Stimulated activated naive B cell treated with anti-CD40 and anti-IgM and Interleukin-4, amounts not matched to agents 10 μg/mL and 1 μg/mL and 100 μg/mL, for 72 hours (primary cell): ENCODE results near the gene EXT2.
A peak's percentile ranks its signal among the peaks of the same experiment; 100 is the strongest.

Source experiments
- ATAC-seq, 2 donors: fragments of 150-1000 bp; cut with Tn5 transposase; replicated peaks; 2 replicates each; pipeline ENCODE4 v1.10.0; 2021; ENCODE audit warnings: moderate library complexity in 1 of 2
- DNase-seq: peaks from one replicate; pipeline ENCODE4 v3.0.0; 2021
- H3K27ac Mint-ChIP-seq: one replicate; pipeline ENCODE4 v1.8.0; 2022; ENCODE audit warnings: mild to moderate bottlenecking, mixed read lengths
- H3K27me3 Mint-ChIP-seq, 2 donors: one replicate each; pipeline ENCODE4 v1.8.0; 2022; ENCODE audit warnings: mixed read lengths in 2 of 2
- H3K36me3 Mint-ChIP-seq, 2 donors: one replicate each; pipeline ENCODE4 v1.8.0; 2022; ENCODE audit warnings: mixed read lengths in 2 of 2, mild to moderate bottlenecking in 1 of 2
- H3K4me1 Mint-ChIP-seq, 2 donors: one replicate each; pipeline ENCODE4 v1.8.0; 2022; ENCODE audit warnings: mixed read lengths in 2 of 2, mild to moderate bottlenecking in 1 of 2
- H3K4me3 Mint-ChIP-seq, 2 donors: one replicate each; pipeline ENCODE4 v1.8.0; 2022; ENCODE audit warnings: mild to moderate bottlenecking in 2 of 2, mixed read lengths in 2 of 2, moderate library complexity in 1 of 2
- H3K9me3 Mint-ChIP-seq, 2 donors: one replicate each; pipeline ENCODE4 v1.8.0; 2022; ENCODE audit warnings: mixed read lengths in 2 of 2, mild to moderate bottlenecking in 1 of 2

EXT2 gene

DNA sequence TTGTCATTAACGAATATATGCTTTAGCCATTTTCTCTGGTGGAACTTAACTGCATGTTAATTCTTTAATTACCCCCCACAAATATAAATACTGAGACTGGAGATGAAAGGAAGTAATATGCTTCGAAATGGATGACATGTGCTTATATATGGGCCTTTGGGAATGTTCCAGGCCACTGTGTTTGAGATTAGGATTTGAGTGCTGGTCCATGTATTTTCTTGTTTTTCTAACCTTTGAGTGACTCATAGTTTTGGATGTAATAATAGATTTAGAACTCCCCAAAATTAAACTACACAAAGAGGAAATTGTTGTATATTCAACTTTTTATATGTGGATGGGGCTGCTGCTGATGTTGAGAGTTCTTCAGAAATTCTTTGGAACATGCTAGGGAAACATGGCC is 54.2 kb downstream of the EXT2 start:
- DNase-seq (no peak), ATAC-seq (no peak)
- Mint-ChIP-seq H3K9me3 (peaks cover 6 to 9% of the 10 kb centered on the region in 2 donors), H3K27ac (no peak overlapping the region), H3K4me1 (peaks cover 0 to 2% of the 10 kb centered on the region in 2 donors), H3K27me3 (no peaks in the 10 kb centered on the region), H3K4me3 (no peak overlapping the region), H3K36me3 (peaks cover 56 to 81% of the 10 kb centered on the region in 2 donors)

DNA sequence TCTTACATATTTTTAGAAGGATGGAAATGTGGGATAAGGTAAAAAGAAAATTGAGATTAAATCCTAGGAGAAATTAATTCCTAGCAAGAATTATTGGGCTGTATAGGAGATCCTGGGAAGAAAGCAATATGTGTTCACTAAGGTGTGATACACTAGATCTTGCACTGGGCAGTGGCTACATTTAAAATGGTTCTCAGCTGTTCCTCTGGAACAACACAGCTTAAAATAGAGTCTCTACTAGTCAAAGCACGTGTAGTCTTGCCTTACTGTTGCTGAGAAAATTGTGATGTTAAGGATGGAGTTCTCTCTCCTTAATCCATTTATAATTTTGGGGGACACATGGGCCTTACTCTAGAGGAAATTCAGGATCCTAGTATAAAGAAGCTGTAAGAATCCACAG is 54.9 kb downstream of the EXT2 start:
- Mint-ChIP-seq H3K4me1 (peaks cover 0 to 2% of the 10 kb centered on the region in 2 donors), H3K9me3 (peaks cover 6 to 11% of the 10 kb centered on the region in 2 donors), H3K36me3 (peaks cover 57 to 83% of the 10 kb centered on the region in 2 donors), H3K4me3 (no peak overlapping the region), H3K27ac (no peak overlapping the region), H3K27me3 (no peaks in the 10 kb centered on the region)
- DNase-seq, result no peak
- no peak for ATAC-seq

DNA sequence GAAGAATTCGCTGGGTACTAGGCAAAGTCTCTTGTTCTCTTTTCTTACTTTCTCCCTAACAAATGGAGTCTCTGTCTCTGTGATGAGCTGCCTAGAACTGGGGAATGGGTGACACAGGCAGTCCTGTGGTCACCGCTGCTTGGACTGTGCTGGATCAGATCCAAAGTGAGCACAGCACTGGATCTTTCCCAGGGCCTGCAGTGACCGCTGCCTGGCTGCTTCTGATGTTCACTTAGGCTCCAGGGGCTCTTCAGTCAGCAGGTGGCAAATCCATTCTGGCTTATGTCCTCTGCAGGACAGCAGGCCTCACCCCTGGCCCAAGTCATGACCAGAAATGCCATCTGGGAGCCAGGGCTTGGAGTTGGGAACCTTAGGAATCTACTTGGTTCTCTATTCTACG is 61.5 kb downstream of the EXT2 start:
- peaks cover 17 to 37% of the 10 kb centered on the region in 2 donors for H3K4me1 Mint-ChIP-seq
- no peak overlapping the region for H3K27ac Mint-ChIP-seq
- no peak overlapping the region for H3K4me3 Mint-ChIP-seq
- H3K9me3 Mint-ChIP-seq, result peaks cover 6 to 7% of the 10 kb centered on the region in 2 donors
- H3K36me3 Mint-ChIP-seq, result peaks cover 61 to 74% of the 10 kb centered on the region in 2 donors
- H3K27me3 Mint-ChIP-seq, result no peaks in the 10 kb centered on the region
- ATAC-seq (no peak), DNase-seq (no peak)

DNA sequence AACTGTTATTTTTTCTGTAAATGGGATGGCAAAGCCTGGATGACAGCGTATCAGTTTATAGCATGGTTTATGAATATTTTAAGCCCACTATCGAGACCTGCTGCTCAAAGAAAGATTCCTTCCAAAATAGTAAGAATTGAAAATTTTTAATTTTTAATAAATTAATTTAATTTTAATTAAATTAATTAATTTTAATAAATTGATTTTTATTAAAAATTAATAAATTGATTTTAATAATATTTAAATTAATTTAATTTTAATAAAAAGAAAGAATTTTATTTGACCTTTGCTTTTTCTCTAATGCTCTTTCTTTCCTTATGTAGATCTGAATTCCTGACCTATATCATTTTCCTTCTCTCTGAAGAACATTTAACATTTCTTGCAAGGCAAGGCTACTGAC is 62.9 kb downstream of the EXT2 start:
- peaks cover 19 to 37% of the 10 kb centered on the region in 2 donors for H3K4me1 Mint-ChIP-seq
- H3K36me3 Mint-ChIP-seq, result peaks cover 51 to 64% of the 10 kb centered on the region in 2 donors
- DNase-seq (no peak), ATAC-seq (no peak)
- no peaks in the 10 kb centered on the region for H3K27me3 Mint-ChIP-seq
- no peak overlapping the region for H3K27ac Mint-ChIP-seq
- H3K9me3 Mint-ChIP-seq, result peaks cover 3 to 7% of the 10 kb centered on the region in 2 donors
- H3K4me3 Mint-ChIP-seq, result no peak overlapping the region

DNA sequence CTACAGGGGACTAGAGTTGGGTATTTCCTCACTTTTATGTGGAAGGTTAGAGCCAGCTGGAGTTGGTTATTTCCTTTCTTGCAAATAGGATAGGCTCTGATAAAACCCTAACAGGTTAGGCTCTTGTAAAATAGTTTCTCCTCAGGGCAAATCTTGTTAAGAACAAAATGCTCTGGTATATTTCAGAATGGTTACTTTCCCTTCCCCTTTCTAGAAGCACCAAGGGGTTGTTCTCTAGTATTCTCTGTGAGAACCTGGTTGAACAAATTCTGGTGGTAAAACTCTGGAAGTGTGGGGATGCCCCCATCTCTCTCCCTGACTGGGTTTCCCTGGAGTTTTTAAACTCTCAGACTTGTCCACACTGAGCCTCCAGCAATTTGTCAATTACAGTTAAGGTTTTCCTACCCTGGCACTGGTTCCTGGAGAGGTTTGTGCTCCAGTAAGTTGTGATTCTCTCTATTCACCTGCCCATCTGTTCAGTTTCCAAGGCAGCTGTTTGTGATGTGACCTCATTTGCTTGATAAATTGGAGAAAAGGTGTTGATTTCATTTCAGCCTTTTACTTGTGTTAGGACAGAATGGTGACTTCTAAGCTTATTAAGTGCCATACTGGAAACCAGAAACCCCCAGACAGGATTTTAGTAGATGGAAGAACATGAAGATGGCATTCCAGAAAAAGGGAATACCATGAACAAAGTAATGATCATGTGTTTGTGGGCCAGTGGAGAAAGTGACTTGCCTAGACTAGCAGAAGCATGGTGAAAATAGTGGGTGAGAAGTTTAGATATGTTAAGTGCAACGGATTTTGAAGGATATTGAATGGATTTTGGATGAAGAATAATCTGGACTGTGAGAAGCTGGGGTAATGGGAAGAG is 64.6 kb downstream of the EXT2 start:
- Mint-ChIP-seq H3K4me3 (no peak overlapping the region), H3K27ac (no peak overlapping the region), H3K27me3 (no peaks in the 10 kb centered on the region), H3K9me3 (peaks cover 1 to 7% of the 10 kb centered on the region in 2 donors), H3K4me1 (peaks cover 17 to 37% of the 10 kb centered on the region in 2 donors), H3K36me3 (peaks cover 47 to 50% of the 10 kb centered on the region in 2 donors)
- ATAC-seq (peak; percentile 56 to 78), DNase-seq (no peak)

DNA sequence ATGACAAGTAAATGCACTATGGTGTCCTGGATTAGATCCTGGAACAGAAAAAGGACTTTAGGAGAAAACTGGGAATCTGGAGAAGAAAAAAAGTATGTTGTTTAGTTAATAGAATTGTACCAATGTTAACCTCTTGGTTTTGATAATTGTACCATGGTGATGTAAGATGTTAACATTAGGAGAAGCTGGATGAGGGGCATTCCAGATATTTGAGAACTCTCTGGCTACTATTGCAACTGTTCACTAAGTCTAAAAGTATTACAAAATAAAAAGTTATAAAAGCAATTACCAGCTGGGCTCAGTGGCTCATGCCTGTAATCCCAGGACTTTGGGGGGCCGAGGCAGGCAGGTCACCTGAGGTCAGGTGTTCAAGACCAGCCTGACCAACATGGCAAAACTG is 66.5 kb downstream of the EXT2 start:
- ATAC-seq, result no peak
- peaks cover 35 to 39% of the 10 kb centered on the region in 2 donors for H3K36me3 Mint-ChIP-seq
- peaks cover 13 to 24% of the 10 kb centered on the region in 2 donors for H3K4me1 Mint-ChIP-seq
- peaks cover under 1 to 1% of the 10 kb centered on the region in 2 donors for H3K9me3 Mint-ChIP-seq
- no peak overlapping the region for H3K4me3 Mint-ChIP-seq
- no peak for DNase-seq
- no peaks in the 10 kb centered on the region for H3K27me3 Mint-ChIP-seq
- no peak overlapping the region for H3K27ac Mint-ChIP-seq

DNA sequence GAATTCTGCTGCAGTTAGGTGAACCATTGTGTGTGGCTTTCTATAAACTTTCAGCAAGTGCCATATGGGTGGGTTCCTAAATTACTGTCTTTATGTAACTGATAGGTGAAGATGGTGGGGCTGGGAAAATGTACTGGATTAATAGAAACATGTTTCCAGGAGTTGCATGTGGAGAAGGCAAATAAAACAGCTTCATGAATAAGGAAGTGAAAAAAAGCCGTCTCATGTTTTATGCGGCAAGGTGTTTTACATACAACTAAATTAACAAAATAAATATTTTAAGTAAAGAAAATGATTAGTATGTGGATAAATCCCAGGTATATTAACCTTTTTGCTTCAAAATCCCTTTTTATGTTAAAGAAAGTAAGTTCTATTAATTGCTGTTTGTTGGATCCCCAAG is 67.2 kb downstream of the EXT2 start:
- Mint-ChIP-seq H3K36me3 (peaks cover 29 to 35% of the 10 kb centered on the region in 2 donors), H3K9me3 (peaks cover 0 to under 1% of the 10 kb centered on the region in 2 donors), H3K4me1 (peaks cover 13 to 22% of the 10 kb centered on the region in 2 donors), H3K27ac (no peak overlapping the region), H3K27me3 (no peaks in the 10 kb centered on the region), H3K4me3 (no peak overlapping the region)
- DNase-seq, result no peak
- ATAC-seq, result no peak

DNA sequence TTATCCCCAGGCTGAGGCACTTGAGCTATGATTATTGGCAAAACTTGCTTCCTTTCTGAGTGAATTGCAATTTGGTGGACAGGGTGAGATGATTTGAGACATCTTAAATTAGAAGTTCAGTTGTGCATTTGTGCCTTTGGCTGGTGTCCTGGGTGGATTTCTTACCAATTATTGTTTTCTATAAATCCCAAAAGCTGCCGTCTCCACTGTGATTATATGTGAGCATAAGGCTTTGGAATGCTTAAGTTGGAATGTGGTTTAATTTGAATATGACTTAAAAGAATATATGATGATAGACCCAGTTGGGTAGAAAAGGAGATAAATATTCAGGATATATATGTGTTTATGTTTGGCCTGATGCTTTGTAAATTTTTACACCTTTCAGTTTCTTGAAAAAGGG is 70.0 kb downstream of the EXT2 start:
- H3K9me3 Mint-ChIP-seq, result no peaks in the 10 kb centered on the region
- ATAC-seq (no peak), DNase-seq (no peak)
- H3K4me1 Mint-ChIP-seq, result peaks cover 3 to 6% of the 10 kb centered on the region in 2 donors
- H3K27ac Mint-ChIP-seq, result no peak overlapping the region
- peaks cover 13 to 16% of the 10 kb centered on the region in 2 donors for H3K36me3 Mint-ChIP-seq
- H3K27me3 Mint-ChIP-seq, result no peaks in the 10 kb centered on the region
- H3K4me3 Mint-ChIP-seq, result no peak overlapping the region

DNA sequence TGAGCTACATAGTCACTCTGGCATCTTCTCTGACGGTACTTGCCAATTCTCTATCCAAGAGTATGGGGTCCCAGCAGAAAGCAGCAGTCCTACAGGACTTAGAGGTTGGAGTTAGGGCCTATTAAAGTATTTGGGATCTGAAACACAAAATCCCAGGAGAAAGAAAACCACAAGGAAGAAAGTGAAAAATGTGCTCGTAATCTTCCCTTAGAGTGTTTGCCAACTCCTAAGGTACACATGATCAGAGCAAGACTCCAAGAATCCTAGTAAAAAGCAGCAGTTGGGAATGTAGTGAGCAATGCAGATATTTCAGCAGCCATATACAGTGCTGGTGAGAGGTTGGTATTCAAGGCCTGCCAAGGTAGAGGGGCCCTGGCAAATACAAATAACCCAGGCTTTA is 71.6 kb downstream of the EXT2 start:
- H3K36me3 Mint-ChIP-seq, result peaks cover 7 to 8% of the 10 kb centered on the region in 2 donors
- DNase-seq, result no peak
- H3K27ac Mint-ChIP-seq, result no peak overlapping the region
- H3K27me3 Mint-ChIP-seq, result no peaks in the 10 kb centered on the region
- no peak overlapping the region for H3K4me3 Mint-ChIP-seq
- H3K4me1 Mint-ChIP-seq, result peaks cover 0 to 2% of the 10 kb centered on the region in 2 donors
- no peak for ATAC-seq
- H3K9me3 Mint-ChIP-seq, result no peaks in the 10 kb centered on the region

DNA sequence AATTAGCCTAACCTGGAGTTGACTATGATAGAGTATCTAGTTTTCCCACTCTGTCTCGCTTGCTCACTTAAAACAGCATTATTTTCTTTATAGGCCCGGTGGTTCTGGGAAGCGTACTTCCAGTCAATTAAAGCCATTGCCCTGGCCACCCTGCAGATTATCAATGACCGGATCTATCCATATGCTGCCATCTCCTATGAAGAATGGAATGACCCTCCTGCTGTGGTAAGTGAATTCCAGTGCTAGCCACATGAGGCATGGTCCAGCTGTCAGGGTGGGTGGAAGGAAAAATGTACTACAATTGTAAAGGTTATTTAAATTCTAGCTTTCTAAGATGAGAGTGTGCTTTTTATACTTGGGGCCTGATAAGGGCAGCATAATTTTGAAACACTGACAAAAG is 76.0 kb downstream of the EXT2 start:
- peaks cover 17 to 26% of the 10 kb centered on the region in 2 donors for H3K36me3 Mint-ChIP-seq
- no peaks in the 10 kb centered on the region for H3K9me3 Mint-ChIP-seq
- H3K4me3 Mint-ChIP-seq, result no peak overlapping the region
- H3K4me1 Mint-ChIP-seq, result peaks cover 0 to under 1% of the 10 kb centered on the region in 2 donors
- no peak overlapping the region for H3K27ac Mint-ChIP-seq
- no peaks in the 10 kb centered on the region for H3K27me3 Mint-ChIP-seq
- DNase-seq (no peak), ATAC-seq (no peak)

DNA sequence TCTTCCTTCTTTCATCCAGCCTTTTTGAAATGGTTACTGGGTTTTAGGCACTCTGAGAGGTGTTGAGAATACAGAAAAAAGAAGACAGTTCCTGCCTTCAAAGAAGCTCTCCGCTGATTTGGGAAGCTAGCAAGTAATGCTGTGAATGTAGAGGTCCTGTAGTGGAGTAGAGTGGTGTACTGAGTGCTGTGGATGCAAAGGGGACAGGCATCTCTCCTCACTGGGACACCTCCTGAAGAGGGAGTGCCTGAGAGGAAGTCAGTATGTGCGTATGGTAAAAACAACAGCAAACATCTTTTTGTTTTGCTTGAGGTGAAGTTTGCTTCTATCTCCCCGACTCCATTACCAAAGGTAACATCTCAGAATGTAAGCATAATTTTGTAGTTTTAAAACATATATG is 77.5 kb downstream of the EXT2 start:
- Mint-ChIP-seq H3K27me3 (no peaks in the 10 kb centered on the region), H3K27ac (peak overlapping the region; percentile 2), H3K4me1 (peaks cover 0 to 2% of the 10 kb centered on the region in 2 donors), H3K9me3 (no peaks in the 10 kb centered on the region), H3K4me3 (no peak overlapping the region), H3K36me3 (peaks cover 16 to 23% of the 10 kb centered on the region in 2 donors)
- ATAC-seq (no peak), DNase-seq (no peak)

DNA sequence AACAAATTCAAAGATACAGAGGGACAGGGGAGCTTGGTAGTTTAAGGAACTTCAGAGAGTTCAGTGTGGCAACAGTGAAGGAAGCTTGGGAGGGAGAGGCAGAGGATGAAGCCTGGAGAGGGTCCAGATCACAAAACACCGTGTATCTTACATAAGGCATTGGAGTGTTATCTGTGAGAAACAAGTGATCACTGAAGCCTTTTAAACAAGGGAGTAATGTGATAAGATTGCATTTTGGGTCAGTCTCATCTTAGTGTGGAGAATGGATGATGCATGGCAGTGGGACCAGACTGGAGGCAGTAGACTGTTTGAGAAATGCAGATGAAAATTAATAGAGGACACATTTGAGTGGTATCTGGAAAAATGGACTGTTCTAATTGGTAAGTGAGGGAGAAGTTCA is 79.4 kb downstream of the EXT2 start:
- peaks cover 0 to 2% of the 10 kb centered on the region in 2 donors for H3K4me1 Mint-ChIP-seq
- no peak overlapping the region for H3K27ac Mint-ChIP-seq
- H3K27me3 Mint-ChIP-seq, result no peaks in the 10 kb centered on the region
- no peak for ATAC-seq
- no peaks in the 10 kb centered on the region for H3K9me3 Mint-ChIP-seq
- H3K36me3 Mint-ChIP-seq, result peaks cover 21 to 23% of the 10 kb centered on the region in 2 donors
- H3K4me3 Mint-ChIP-seq, result no peak overlapping the region
- no peak for DNase-seq

DNA sequence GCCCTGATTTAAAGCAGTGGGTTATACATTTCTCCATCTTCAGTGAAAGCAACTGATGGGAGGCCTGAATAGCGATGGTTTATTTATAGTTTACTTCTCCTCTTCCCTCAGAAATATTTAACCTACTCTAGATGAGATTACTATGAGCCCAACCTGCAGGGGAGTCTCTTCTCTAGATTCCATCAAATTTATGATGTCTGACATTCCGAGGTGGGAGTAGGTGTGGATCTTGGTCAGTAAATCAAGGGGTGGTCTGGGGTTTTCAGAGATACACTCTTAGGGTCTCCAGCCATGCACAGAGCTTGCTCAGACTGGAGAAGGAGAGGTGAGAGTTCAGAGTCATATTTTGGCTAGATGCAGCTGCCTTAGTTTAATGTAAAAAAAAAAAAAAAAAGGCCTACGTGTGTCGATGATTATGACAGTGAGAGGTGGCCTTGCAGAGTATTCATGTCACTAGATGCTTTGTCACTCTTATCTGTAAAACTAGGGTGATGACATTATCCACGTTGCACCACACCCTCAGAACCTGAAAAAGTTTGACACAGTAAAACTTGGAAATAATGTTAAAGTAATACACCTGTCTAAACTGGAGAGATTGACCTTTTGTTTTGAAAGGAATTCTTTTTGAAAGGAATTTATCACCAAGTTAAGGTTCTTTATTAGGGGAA is 81.2 kb downstream of the EXT2 start:
- ATAC-seq (no peak), DNase-seq (no peak)
- peaks cover 0 to 2% of the 10 kb centered on the region in 2 donors for H3K4me1 Mint-ChIP-seq
- H3K4me3 Mint-ChIP-seq, result no peak overlapping the region
- no peak overlapping the region for H3K27ac Mint-ChIP-seq
- H3K27me3 Mint-ChIP-seq, result no peaks in the 10 kb centered on the region
- no peaks in the 10 kb centered on the region for H3K9me3 Mint-ChIP-seq
- peaks cover 26 to 38% of the 10 kb centered on the region in 2 donors for H3K36me3 Mint-ChIP-seq

DNA sequence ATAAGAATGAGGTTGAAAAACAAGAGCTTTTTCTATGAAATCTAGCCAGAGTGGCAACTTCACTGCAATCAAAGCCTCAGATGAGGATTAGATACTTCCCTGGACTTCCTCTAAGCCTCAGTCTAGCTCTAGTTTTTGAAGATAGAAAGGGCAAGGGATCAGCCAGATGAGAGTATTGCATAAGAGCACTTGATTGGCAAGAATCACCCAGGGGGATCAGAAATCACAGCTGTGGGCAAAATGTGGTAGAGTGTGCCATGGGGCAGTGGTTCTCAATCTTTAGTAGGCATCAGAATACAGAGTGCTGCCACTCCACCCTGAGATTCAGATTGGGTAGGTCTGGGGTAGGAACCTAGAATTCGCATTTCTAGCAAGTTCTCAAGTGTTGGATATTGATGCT is 82.4 kb downstream of the EXT2 start:
- peaks cover 0 to 2% of the 10 kb centered on the region in 2 donors for H3K4me1 Mint-ChIP-seq
- H3K4me3 Mint-ChIP-seq, result no peak overlapping the region
- no peak overlapping the region for H3K27ac Mint-ChIP-seq
- no peak for DNase-seq
- H3K36me3 Mint-ChIP-seq, result peaks cover 25 to 33% of the 10 kb centered on the region in 2 donors
- no peaks in the 10 kb centered on the region for H3K27me3 Mint-ChIP-seq
- H3K9me3 Mint-ChIP-seq, result no peaks in the 10 kb centered on the region
- no peak for ATAC-seq

DNA sequence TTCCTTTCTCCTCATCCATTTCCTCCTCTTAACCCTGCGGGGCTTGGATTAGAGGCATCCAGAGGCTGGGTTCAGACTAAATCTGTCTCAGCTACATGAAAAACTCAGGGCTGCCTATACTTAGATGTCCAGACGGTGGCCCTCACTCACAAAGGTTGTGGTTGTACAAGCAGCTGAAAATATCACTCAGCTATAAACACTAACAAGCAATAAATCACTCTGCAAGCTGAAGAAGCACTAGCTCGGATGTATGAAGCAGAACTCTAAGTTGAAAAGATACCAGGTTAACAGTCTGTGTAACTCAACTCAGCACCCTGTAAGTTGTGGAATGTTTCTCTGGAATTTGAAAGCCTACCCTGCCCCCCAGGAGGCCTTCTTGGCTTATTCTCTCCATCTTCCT is 82.9 kb downstream of the EXT2 start:
- Mint-ChIP-seq H3K27me3 (no peaks in the 10 kb centered on the region), H3K36me3 (peaks cover 23 to 31% of the 10 kb centered on the region in 2 donors), H3K4me3 (no peak overlapping the region), H3K27ac (no peak overlapping the region), H3K4me1 (peaks cover 0 to 2% of the 10 kb centered on the region in 2 donors), H3K9me3 (no peaks in the 10 kb centered on the region)
- ATAC-seq, result no peak
- no peak for DNase-seq
